ENCODE results near the gene RALGPS1.

Gene RALGPS1

GRCh38 chr9:127124111-127124531 lies 209.5 kb downstream of the RALGPS1 start:
- DNase-seq: no peak

- no peak for DNase-seq
These were observed 210.2 kb downstream of the RALGPS1 start for GRCh38 chr9:127124792-127125191.

GRCh38 chr9:127126971-127127370 lies 212.4 kb downstream of the RALGPS1 start:
- no peak for DNase-seq

GRCh38 chr9:127128341-127129072 lies 213.9 kb downstream of the RALGPS1 start:
- DNase-seq: peak; percentile 21

- no peak for DNase-seq
These were observed 214.6 kb downstream of the RALGPS1 start for GRCh38 chr9:127129073-127129717.

GRCh38 chr9:127129718-127130085 lies 215.1 kb downstream of the RALGPS1 start:
- DNase-seq: no peak

GRCh38 chr9:127130235-127130634 lies 215.7 kb downstream of the RALGPS1 start:
- no peak for DNase-seq

GRCh38 chr9:127130661-127131538 lies 216.3 kb downstream of the RALGPS1 start:
- DNase-seq: peak; percentile 92

GRCh38 chr9:127131871-127132270 lies 217.3 kb downstream of the RALGPS1 start:
- DNase-seq: no peak

GRCh38 chr9:127132375-127132774 lies 217.8 kb downstream of the RALGPS1 start:
- DNase-seq: no peak

- peak; percentile 7 for DNase-seq
These were observed 218.5 kb downstream of the RALGPS1 start for GRCh38 chr9:127132921-127133647.

GRCh38 chr9:127133739-127134167 lies 219.2 kb downstream of the RALGPS1 start:
- DNase-seq: no peak

GRCh38 chr9:127135056-127135745 lies 220.6 kb downstream of the RALGPS1 start:
- no peak for DNase-seq

- no peak for DNase-seq
These were observed 221.7 kb downstream of the RALGPS1 start for GRCh38 chr9:127136081-127136879.

- no peak for DNase-seq
These were observed 222.5 kb downstream of the RALGPS1 start for GRCh38 chr9:127136880-127137639.

- DNase-seq: no peak
These were observed 223.2 kb downstream of the RALGPS1 start for GRCh38 chr9:127137640-127138360.

GRCh38 chr9:127138444-127138843 lies 223.9 kb downstream of the RALGPS1 start:
- DNase-seq: no peak

GRCh38 chr9:127139071-127139731 lies 224.6 kb downstream of the RALGPS1 start:
- no peak for DNase-seq

- DNase-seq: no peak
These were observed 225.2 kb downstream of the RALGPS1 start for GRCh38 chr9:127139775-127140174.

All from NCI-H446 treated with DMSO at 0.1 percent for 48 hours (cell line).